HL-60 (cell line): ENCODE measurements around the gene DLX6.

Experiments
- DNase-seq, 2 experiments: peaks; one replicate each; pipeline ENCODE4 v3.0.0-alpha.2; 2010 to 2020; ENCODE audit warnings: low read depth in 1 of 2, low spot score in 1 of 2
- H3K27ac ChIP-seq: fragments of 250-450 bp; sonication (Bioruptor Pico); replicated peaks from 2 replicates; pipeline ENCODE4 v1.5.1; 2020; ENCODE audit warnings: mild to moderate bottlenecking, moderate library complexity
- H3K27me3 ChIP-seq: fragments of 250-450 bp; sonication (Bioruptor Pico); 2 replicates; pipeline ENCODE4 v1.5.1; 2021; ENCODE audit warnings: mild to moderate bottlenecking, moderate library complexity; ENCODE audit not compliant: insufficient read depth, poor library complexity, severe bottlenecking
- H3K4me3 ChIP-seq: replicated peaks from 2 replicates; pipeline ENCODE4 v1.5.1; 2011; ENCODE audit warnings: mild to moderate bottlenecking, control low read depth, low read length; ENCODE audit not compliant: insufficient read depth
- CTCF ChIP-seq: IDR thresholded peaks from one replicate; pipeline ENCODE4 v1.5.1; 2011; ENCODE audit warnings: low read length, control low read depth, inconsistent platforms; ENCODE audit not compliant: insufficient read depth
- GABPA ChIP-seq: IDR thresholded peaks from 2 replicates; pipeline ENCODE4 v1.6.1; 2012; ENCODE audit warnings: low read depth
- POLR2AphosphoS5 ChIP-seq: IDR thresholded peaks from 2 replicates; pipeline ENCODE4 v1.6.1; 2012; ENCODE audit warnings: low read depth
- REST ChIP-seq: IDR thresholded peaks from 2 replicates; pipeline ENCODE4 v1.6.1; 2012; ENCODE audit warnings: low read depth; ENCODE audit not compliant: insufficient replicate concordance
- SPI1 ChIP-seq: IDR thresholded peaks from 2 replicates; pipeline ENCODE4 v1.6.1; 2012; ENCODE audit warnings: low read depth, mild to moderate bottlenecking, borderline replicate concordance

Gene DLX6

GRCh38 chr7:97019710-97020225 is 14.4 kb downstream of the DLX6 start:
- H3K27me3 ChIP-seq = peaks cover 81% of the 10 kb centered on the region
- TF ChIP-seq POLR2AphosphoS5 (no peak), GABPA (no peak), REST (no peak), CTCF (no peak), SPI1 (no peak)
- DNase-seq = no peak
- H3K4me3 ChIP-seq = no peak overlapping the region
- H3K27ac ChIP-seq = no peak overlapping the region

GRCh38 chr7:97020601-97020995 is 15.2 kb downstream of the DLX6 start:
- DNase-seq = no peak
- no peak overlapping the region for H3K4me3 ChIP-seq
- TF ChIP-seq GABPA = no peak
- TF ChIP-seq SPI1 = no peak
- TF ChIP-seq CTCF = no peak
- no peak for TF ChIP-seq POLR2AphosphoS5
- no peak for TF ChIP-seq REST
- peaks cover 82% of the 10 kb centered on the region for H3K27me3 ChIP-seq
- H3K27ac ChIP-seq = no peak overlapping the region

GRCh38 chr7:97020996-97021746 is 15.8 kb downstream of the DLX6 start:
- no peak for DNase-seq
- Histone ChIP-seq H3K27me3 (peaks cover 84% of the 10 kb centered on the region), H3K4me3 (no peak overlapping the region), H3K27ac (no peak overlapping the region)
- TF ChIP-seq REST (no peak), POLR2AphosphoS5 (no peak), SPI1 (no peak), GABPA (no peak), CTCF (no peak)
